Measurements from ENCODE around the gene MYCBP2. TPM values are rescaled to one million over a fixed set of nuclear protein-coding genes. Genes with fewer than 3 reads are reported as not detected.
"Not testable (repeated sequence)": the region's sequence is repeated elsewhere in the genome, so short reads cannot be mapped to it uniquely, and the experiment has no call there.

MYCBP2 gene
- total RNA-seq, 3 donors from 2014 or later: 179 to 282 (median 181) TPM

GRCh38 chr13:77318741-77319140, 8.2 kb downstream of the MYCBP2 start:
- no peaks in the 10 kb centered on the region for H3K9me3 ChIP-seq
- H3K4me3 ChIP-seq: no peak overlapping the region
- no peak for DNase-seq (ENCODE audit: low spot score in 2 of 2)
- H3K4me1 ChIP-seq: peaks cover 0 to 16% of the 10 kb centered on the region in 2 donors
- H3K27me3 ChIP-seq: no peaks in the 10 kb centered on the region
- no peak overlapping the region for H3K27ac ChIP-seq
- no peaks in the 10 kb centered on the region for H3K36me3 ChIP-seq
- no peak for TF ChIP-seq CTCF (IDR thresholded peaks at IDR 0.05)
- no peak for TF ChIP-seq POLR2A (IDR thresholded peaks at IDR 0.05)
- TF ChIP-seq POLR2AphosphoS5 (IDR thresholded peaks at IDR 0.05): no peak
- intact Hi-C loops (cut with DNase I; ENCODE audit: low total_unique reads): no loop called here

GRCh38 chr13:77316430-77316829, 10.5 kb downstream of the MYCBP2 start:
- no peak overlapping the region for H3K4me3 ChIP-seq
- intact Hi-C loops (cut with DNase I; ENCODE audit: low total_unique reads): no loop called here
- no peak for DNase-seq (ENCODE audit: low spot score in 2 of 2)
- no peaks in the 10 kb centered on the region for H3K36me3 ChIP-seq
- H3K27me3 ChIP-seq: no peaks in the 10 kb centered on the region
- H3K27ac ChIP-seq: peak overlapping the region; percentile 45 to 57
- TF ChIP-seq CTCF (IDR thresholded peaks at IDR 0.05): no peak
- TF ChIP-seq POLR2AphosphoS5 (IDR thresholded peaks at IDR 0.05): no peak
- TF ChIP-seq POLR2A (IDR thresholded peaks at IDR 0.05): no peak
- no peaks in the 10 kb centered on the region for H3K9me3 ChIP-seq
- peaks cover 0 to 7% of the 10 kb centered on the region in 2 donors for H3K4me1 ChIP-seq

- H3K27me3 ChIP-seq; H3K4me1 ChIP-seq; H3K9me3 ChIP-seq; H3K27ac ChIP-seq; H3K4me3 ChIP-seq; intact Hi-C loops (cut with DNase I; ENCODE audit: low total_unique reads); H3K36me3 ChIP-seq; DNase-seq (ENCODE audit: low spot score in 2 of 2): not testable (repeated sequence)
These were observed 11.4 kb downstream of the MYCBP2 start for GRCh38 chr13:77315509-77315908.

GRCh38 chr13:77313923-77314322, 13.0 kb downstream of the MYCBP2 start:
- Histone ChIP-seq H3K27me3 (no peaks in the 10 kb centered on the region), H3K36me3 (no peaks in the 10 kb centered on the region), H3K4me1 (peaks cover 0 to 7% of the 10 kb centered on the region in 2 donors), H3K4me3 (no peak overlapping the region), H3K27ac (no peak overlapping the region), H3K9me3 (no peaks in the 10 kb centered on the region)
- TF ChIP-seq POLR2A (IDR thresholded peaks at IDR 0.05): no peak
- TF ChIP-seq POLR2AphosphoS5 (IDR thresholded peaks at IDR 0.05): no peak
- no peak for TF ChIP-seq CTCF (IDR thresholded peaks at IDR 0.05)
- DNase-seq (ENCODE audit: low spot score in 2 of 2): no peak
- intact Hi-C loops (cut with DNase I; ENCODE audit: low total_unique reads): no loop called here

GRCh38 chr13:77312311-77312710, 14.6 kb downstream of the MYCBP2 start:
- TF ChIP-seq POLR2A (IDR thresholded peaks at IDR 0.05) (no peak), CTCF (IDR thresholded peaks at IDR 0.05) (no peak), POLR2AphosphoS5 (IDR thresholded peaks at IDR 0.05) (no peak)
- intact Hi-C loops (cut with DNase I; ENCODE audit: low total_unique reads): no loop called here
- Histone ChIP-seq H3K27ac (no peak overlapping the region), H3K4me1 (peaks cover 4 to 7% of the 10 kb centered on the region in 2 donors), H3K36me3 (no peaks in the 10 kb centered on the region), H3K4me3 (no peak overlapping the region), H3K9me3 (no peaks in the 10 kb centered on the region), H3K27me3 (no peaks in the 10 kb centered on the region)
- no peak for DNase-seq (ENCODE audit: low spot score in 2 of 2)
